GM19395 (cell line): ENCODE data around the gene NEURL1.
"Not testable (repeated sequence)": the region's sequence is repeated elsewhere in the genome, so short reads cannot be mapped to it uniquely, and the experiment has no call there.

Experiments used
- ATAC-seq: cut with Tn5 transposase; IDR thresholded peaks from one replicate; pipeline ENCODE4 v1.9.1; 2021; ENCODE audit warnings: mild to moderate bottlenecking, moderate library complexity; ENCODE audit not compliant: unreplicated experiment

The NEURL1 gene

GRCh38 chr10:103602028-103602851 lies 108.7 kb downstream of the NEURL1 start:
- no peak for ATAC-seq

- ATAC-seq = no peak
Measured at GRCh38 chr10:103602852-103603155, 109.3 kb downstream of the NEURL1 start.

GRCh38 chr10:103603382-103603781 lies 109.9 kb downstream of the NEURL1 start:
- ATAC-seq = no peak

GRCh38 chr10:103605359-103606096 lies 112.0 kb downstream of the NEURL1 start:
- no peak for ATAC-seq

- not testable (repeated sequence) for ATAC-seq
Measured at GRCh38 chr10:103606097-103606438, 112.6 kb downstream of the NEURL1 start.

GRCh38 chr10:103607051-103607450 lies 113.5 kb downstream of the NEURL1 start:
- ATAC-seq = not testable (repeated sequence)

GRCh38 chr10:103608056-103608455 lies 114.6 kb downstream of the NEURL1 start:
- ATAC-seq = not testable (repeated sequence)

GRCh38 chr10:103609231-103610082 lies 116.0 kb downstream of the NEURL1 start:
- ATAC-seq = no peak

GRCh38 chr10:103610083-103610472 lies 116.6 kb downstream of the NEURL1 start:
- ATAC-seq = no peak

- no peak for ATAC-seq
Measured at GRCh38 chr10:103610921-103611511, 117.5 kb downstream of the NEURL1 start.

GRCh38 chr10:103612462-103613365 lies 119.2 kb downstream of the NEURL1 start:
- no peak for ATAC-seq

- no peak for ATAC-seq
Measured at GRCh38 chr10:103613616-103614015, 120.1 kb downstream of the NEURL1 start.

- no peak for ATAC-seq
Measured at GRCh38 chr10:103614306-103615158, 121.0 kb downstream of the NEURL1 start.

- no peak for ATAC-seq
Measured at GRCh38 chr10:103616705-103617601, 123.4 kb downstream of the NEURL1 start.

- ATAC-seq = no peak
Measured at GRCh38 chr10:103617602-103618385, 124.3 kb downstream of the NEURL1 start.

GRCh38 chr10:103618575-103619423 lies 125.3 kb downstream of the NEURL1 start:
- ATAC-seq = no peak
